Measurements from ENCODE around the gene CFAP91. TPM values are rescaled to one million over a fixed set of nuclear protein-coding genes. Genes with fewer than 3 reads are reported as not detected.

CFAP91 gene
- total RNA-seq, 1 experiment from 2014 or later = 4.5 TPM

DNA sequence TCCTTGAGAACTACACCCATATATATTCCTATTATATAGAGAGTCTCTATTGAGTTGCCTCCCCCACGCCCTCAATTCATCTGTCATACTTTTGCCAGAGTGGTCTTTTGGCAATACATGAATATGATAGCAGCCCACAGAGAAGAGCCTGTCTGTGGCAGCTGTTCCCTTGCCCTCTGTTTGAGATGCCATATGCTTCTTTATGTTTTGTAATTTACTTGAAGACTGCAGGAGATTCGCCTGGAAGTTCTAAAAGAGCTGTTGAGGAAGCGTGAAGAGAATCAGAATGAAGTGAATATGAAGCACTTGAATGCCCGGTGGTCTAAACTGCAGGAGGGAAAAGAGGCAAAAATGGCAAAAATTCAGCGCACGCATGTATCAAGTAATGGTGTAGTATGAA lies 27.2 kb downstream of the CFAP91 start:
- in situ Hi-C loops (cut with HindIII; ENCODE audit: low pct_unique_long_range_greater_than_20kb, low sequenced_read_pairs) = no loop called here

DNA sequence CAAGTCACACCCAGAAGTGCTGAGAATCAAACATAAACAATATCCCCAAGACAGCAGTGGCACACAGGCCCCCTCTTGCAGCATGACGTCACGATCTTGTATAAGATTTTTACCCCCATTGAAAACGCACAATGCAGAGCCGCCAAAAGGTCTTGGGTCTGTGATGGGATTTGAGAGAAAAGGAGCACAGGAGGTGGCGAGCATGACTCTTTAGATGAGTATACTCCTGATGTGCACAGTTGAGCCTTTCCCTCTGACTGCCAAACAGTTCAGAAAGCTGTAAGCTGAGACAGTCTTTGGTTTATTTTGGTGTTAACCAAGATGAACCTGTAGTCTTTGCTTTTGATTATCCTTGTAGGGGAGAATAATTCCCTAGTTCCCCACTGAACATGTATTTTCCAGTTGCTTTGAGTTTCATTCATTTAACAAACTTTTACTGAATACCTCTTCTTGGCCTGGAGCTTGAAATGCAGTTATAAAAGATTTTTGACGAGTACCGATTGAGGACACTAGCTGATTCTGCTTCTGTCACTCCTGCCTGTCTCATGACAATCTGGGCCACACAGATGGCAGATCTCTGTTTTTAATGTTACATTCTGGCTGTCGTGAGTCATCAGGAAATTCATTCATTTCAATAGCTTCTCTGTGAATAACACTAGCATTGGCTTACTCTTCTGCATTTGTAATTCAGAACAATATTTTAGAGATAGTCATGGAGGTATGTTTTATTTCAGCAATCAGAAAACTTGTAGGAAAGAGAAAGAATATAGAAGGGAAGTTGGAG lies 28.9 kb downstream of the CFAP91 start:
- peak; percentile 6 for DNase-seq (ENCODE audit: low read depth)
- in situ Hi-C loops (cut with HindIII; ENCODE audit: low pct_unique_long_range_greater_than_20kb, low sequenced_read_pairs) = no loop called here

More for the DNA sequence above, 27.2 kb downstream of the CFAP91 start:
- no peak for DNase-seq (ENCODE audit: low read depth)

- in situ Hi-C loops (cut with HindIII; ENCODE audit: low pct_unique_long_range_greater_than_20kb, low sequenced_read_pairs) = no loop called here
Measured at GRCh38 chr3:119733812-119734211, 31.0 kb downstream of the CFAP91 start.

GRCh38 chr3:119738741-119739140 lies 35.9 kb downstream of the CFAP91 start:
- in situ Hi-C loops (cut with HindIII; ENCODE audit: low pct_unique_long_range_greater_than_20kb, low sequenced_read_pairs) = no loop called here
- no peak for DNase-seq (ENCODE audit: low read depth)

More at GRCh38 chr3:119733812-119734211, 31.0 kb downstream of the CFAP91 start:
- no peak for DNase-seq (ENCODE audit: low read depth)

DNA sequence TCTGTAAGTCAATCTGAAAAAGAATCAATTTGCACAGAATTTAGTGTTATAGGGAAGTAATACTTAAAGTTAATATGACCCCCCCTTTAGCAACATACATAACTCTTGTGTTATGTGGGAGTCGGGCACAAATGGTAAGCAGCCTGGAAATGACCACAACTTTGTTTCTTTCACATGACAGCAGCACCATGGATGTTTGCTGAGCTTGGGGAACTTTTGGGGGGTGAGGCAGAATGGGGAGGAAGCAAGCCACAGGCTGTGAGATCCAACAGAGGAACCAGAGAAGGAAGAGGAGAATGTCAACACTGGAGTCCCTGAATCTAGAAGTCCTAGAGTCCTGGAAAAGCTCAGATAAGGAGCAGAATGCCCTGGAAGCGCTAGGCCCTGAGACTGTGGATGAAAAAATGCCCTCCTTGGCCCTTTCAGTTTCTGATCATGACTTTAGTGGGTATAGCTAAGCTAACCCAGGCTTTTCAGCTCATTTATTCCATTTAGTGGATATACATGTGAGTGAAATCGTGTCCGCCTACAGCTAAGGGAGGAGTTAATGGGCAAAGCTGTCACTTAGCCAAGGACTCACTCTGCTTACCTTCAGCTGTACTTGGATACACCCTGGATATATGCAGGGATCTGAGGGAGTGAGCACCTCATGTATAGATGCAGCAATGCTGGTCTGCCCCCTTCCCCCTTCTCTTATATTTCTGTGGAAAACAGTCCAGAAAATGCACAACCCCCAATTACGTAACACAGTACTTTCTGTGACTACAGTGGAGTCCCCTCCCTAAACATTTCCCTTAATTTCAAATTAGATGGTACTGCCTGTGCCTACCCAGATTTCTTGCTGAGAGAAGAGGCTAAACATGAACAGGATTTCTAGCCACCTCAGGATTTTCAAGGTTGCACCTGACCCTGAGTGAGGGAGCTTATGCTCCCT lies 39.1 kb downstream of the CFAP91 start:
- DNase-seq (ENCODE audit: low read depth) = no peak
- in situ Hi-C loops (cut with HindIII; ENCODE audit: low pct_unique_long_range_greater_than_20kb, low sequenced_read_pairs) = no loop called here

- in situ Hi-C loops (cut with HindIII; ENCODE audit: low pct_unique_long_range_greater_than_20kb, low sequenced_read_pairs) = no loop called here
- no peak for DNase-seq (ENCODE audit: low read depth)
Measured at GRCh38 chr3:119743921-119744320, 41.1 kb downstream of the CFAP91 start.

DNA sequence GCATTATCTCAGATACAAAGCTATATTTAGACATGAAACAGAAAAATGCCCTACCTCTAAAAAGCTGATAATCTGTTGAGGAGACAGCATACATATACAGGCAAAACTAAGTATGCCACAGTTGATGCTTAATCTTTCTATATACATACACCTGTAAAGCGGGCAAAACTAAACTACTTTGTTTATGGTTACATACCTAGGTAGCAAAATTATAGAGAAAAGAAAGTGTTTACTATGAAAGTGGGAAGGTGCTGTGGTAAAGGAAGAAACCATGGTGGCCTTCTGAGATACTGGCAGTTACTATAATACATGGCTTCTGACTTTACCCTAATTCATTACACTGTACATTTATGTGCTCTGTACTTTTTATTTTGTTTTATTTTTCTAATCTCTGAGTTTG lies 43.1 kb downstream of the CFAP91 start:
- DNase-seq (ENCODE audit: low read depth) = no peak
- in situ Hi-C loops (cut with HindIII; ENCODE audit: low pct_unique_long_range_greater_than_20kb, low sequenced_read_pairs) = no loop called here

DNA sequence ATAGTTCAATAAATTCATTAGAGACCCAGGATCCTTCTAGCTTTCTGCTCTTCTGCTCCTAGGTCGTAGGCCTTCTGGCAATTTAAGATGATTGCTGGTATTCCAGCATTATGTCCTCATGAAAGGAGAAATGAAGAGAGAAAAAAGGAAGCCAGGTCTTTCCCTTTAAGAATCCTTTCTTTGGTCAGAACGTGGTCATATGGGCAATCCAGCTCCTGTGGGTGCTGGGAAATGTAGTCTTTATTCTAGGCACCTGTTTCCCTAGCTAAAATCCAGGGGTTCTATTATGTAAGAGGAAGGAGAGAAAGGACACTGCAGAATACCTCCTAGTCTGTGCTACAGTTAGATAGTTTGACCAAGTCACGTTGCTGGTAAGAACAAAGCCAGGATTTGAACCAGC lies 43.6 kb downstream of the CFAP91 start:
- in situ Hi-C loops (cut with HindIII; ENCODE audit: low pct_unique_long_range_greater_than_20kb, low sequenced_read_pairs) = no loop called here
- no peak for DNase-seq (ENCODE audit: low read depth)

DNA sequence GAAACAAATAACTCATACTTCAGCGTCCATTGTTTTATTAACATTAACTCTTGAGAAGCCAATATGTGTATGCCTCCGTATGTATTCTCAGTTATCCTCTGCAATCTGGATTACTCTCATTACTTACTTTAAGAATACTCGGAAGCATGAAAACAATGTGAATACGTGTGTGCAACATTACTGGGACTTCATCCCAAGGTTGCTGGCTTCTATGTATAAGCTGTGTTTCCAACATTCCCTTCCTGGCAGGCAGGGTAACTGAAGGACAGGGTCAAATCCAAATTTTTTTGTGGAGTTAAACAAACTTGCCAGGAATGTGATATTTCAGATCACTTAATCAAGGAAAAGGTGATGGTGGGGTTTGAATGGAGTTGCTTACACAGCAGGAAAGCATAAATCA lies 44.5 kb downstream of the CFAP91 start:
- in situ Hi-C loops (cut with HindIII; ENCODE audit: low pct_unique_long_range_greater_than_20kb, low sequenced_read_pairs) = no loop called here
- no peak for DNase-seq (ENCODE audit: low read depth)

DNA sequence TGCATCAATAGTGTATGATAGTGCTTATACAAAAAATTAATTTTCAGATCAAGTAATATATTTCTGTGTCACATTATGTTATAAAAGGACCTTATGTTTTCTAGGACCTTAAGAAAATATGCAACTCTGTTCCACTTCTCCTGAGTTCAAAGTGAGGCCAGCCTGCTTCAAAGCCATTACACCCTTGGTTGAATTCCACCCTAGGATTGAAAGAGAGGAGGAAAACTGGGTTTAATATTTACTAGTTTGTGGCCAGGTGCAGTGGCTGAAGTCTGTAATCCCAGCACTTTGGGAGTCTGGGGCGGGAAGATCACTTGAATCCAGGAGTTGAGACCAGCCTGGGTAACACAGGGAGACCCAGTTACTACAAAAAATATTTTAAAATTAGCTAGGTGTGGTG lies 46.2 kb downstream of the CFAP91 start:
- DNase-seq (ENCODE audit: low read depth) = no peak
- in situ Hi-C loops (cut with HindIII; ENCODE audit: low pct_unique_long_range_greater_than_20kb, low sequenced_read_pairs) = no loop called here

GRCh38 chr3:119751423-119751822 lies 48.6 kb downstream of the CFAP91 start:
- DNase-seq (ENCODE audit: low read depth) = no peak
- in situ Hi-C loops (cut with HindIII; ENCODE audit: low pct_unique_long_range_greater_than_20kb, low sequenced_read_pairs) = no loop called here

Other genes starting within 250 kb of the CFAP91 start
- gene TMEM39A, start 239.4 kb upstream of the CFAP91 start, total RNA-seq (2014; rRNA removed; shearing (Covaris generic); ENCODE audit: low replicate concordance) = 41.5 and 91.3 TPM in 2 replicates
- gene POGLUT1, start 234.1 kb upstream of the CFAP91 start, total RNA-seq (2014; rRNA removed; shearing (Covaris generic); ENCODE audit: low replicate concordance) = 2.1 and 16.1 TPM in 2 replicates
- gene TIMMDC1, start 204.5 kb upstream of the CFAP91 start, total RNA-seq (2014; rRNA removed; shearing (Covaris generic); ENCODE audit: low replicate concordance) = 22.9 and 55.5 TPM in 2 replicates
- not detected in 2 replicates for gene CD80, start 143.4 kb upstream of the CFAP91 start, total RNA-seq (2014; rRNA removed; shearing (Covaris generic); ENCODE audit: low replicate concordance)
- gene ADPRH, start 123.5 kb upstream of the CFAP91 start, total RNA-seq (2014; rRNA removed; shearing (Covaris generic); ENCODE audit: low replicate concordance) = 1.7 and 2.2 TPM in 2 replicates
- gene PLA1A, start 105.1 kb upstream of the CFAP91 start, total RNA-seq (2014; rRNA removed; shearing (Covaris generic); ENCODE audit: low replicate concordance) = 10.6 and 17.7 TPM in 2 replicates
- not detected in 2 replicates for gene POPDC2, start 42.4 kb upstream of the CFAP91 start, total RNA-seq (2014; rRNA removed; shearing (Covaris generic); ENCODE audit: low replicate concordance)
- gene COX17, start 25.6 kb upstream of the CFAP91 start, total RNA-seq (2014; rRNA removed; shearing (Covaris generic); ENCODE audit: low replicate concordance) = 8.6 and 22.3 TPM in 2 replicates
- gene NR1I2, start 79.1 kb downstream of the CFAP91 start, total RNA-seq (2014; rRNA removed; shearing (Covaris generic); ENCODE audit: low replicate concordance) = not detected in 2 replicates